Stimulated activated CD4-positive, alpha-beta T cell treated with anti-CD3 and anti-CD28 coated beads, Interleukin-4, amount 100 ng/mL, for 1 hour (primary cell): ENCODE results near the gene HIP1.
"Not testable (repeated sequence)": the region's sequence is repeated elsewhere in the genome, so short reads cannot be mapped to it uniquely, and the experiment has no call there.

Experiments
- DNase-seq: peaks from one replicate; pipeline ENCODE4 v3.0.0-alpha.2; 2020

HIP1 gene

DNA sequence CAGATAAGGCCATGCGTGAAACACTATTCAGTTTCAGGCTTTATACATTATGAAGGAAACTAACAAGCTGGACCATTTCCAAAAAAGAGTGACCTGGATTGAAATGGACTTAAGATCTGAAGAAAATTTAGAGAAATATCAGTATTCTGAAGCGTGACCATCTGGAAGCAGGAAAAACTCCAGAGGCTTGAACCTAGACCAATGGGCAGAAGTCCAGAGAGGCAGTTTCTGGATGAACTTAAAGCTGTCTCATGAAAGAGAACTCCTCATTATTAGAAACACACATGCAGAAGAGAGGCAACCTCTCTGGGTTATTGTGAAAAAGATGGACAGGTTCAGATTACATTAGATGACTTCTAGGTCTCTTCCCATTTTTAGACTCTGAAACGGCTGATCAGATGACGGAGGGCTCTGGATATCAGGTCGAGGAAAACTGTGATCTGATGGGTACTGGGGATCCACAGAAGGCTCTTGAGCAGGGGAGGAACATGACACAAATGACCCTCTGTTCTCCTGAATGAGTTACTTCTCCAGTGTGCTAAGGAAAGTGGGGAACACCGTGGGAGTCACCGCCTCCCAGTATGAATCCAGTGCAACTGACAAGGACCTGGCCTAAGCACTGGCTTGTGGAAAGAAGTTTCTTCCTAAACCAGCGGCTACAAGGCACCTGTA, 130.2 kb downstream of the HIP1 start:
- DNase-seq, result no peak

DNA sequence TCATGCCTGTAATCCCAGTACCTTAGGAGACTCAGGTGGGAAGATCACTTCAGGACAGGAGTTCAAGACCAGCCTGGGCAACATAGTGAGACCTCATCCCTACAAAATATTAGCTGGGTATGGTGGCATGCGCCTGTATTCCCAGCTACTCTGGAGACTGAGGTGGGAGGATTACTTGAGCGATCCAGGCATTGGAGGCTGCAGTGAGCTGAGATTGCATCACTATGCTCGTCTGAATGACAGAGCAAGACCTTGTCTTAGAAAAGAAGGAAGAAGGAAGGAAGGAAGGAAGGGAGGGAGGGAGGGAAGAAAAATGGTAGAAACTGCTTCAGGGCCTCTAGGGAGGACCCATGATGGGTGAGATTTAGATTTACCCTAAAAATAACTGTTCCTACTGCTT, 134.3 kb downstream of the HIP1 start:
- DNase-seq, result no peak

DNA sequence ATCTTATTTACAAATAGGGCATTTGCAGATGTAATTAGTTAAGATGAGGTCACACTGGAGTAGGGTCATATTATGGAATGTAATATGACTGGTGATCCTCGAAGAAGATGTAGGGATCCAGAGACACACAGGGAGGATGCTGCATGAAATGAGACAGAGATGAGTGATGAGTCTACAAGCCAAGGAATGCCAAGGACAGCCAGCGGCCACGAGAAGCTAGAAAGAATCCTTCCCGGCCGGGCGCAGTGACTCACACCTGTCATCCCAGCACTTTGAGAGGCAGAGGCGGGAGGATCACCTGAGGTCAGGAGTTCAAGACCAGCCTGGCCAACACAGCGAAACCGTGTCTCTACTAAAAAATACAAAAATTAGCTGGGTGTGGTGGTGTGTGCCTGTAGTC, 135.9 kb downstream of the HIP1 start:
- not testable (repeated sequence) for DNase-seq

DNA sequence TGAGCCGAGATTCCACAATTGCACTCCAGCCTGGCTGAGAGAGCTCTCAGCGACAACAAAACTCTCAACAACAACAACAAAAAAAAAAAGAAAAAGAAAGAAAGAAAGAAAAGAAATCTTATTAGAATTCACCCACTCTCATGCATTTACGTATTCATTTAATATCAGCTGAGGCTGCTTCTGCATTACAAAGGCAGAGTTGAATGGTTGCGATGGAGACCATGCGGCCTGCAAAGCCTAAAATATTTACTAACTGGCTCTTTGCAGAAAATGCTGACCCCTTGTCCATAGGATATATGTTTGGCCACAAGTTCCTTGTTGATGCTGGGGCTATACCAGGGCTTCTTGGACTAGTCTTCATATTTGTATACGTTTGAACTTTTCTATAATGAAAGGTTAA, 137.2 kb downstream of the HIP1 start:
- no peak for DNase-seq

DNA sequence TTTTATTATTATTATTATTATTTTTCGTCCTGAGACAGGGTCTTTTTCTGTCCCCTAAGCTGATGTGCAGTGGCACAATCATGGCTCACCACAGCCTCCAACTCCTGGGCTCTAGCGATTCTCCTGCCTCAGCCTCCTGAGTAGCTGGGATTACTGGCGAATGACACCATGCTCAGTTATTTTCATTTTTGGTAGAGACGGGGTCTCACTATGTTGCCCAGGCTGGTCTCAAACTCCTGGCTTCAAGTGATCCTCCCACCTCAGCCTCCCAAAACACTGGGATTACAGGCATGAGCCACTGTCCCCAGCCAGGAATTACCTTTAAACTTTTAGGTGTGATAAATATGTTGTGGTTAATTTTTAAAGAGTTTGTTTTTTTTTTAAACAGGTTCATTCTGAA, 138.0 kb downstream of the HIP1 start:
- DNase-seq, result not testable (repeated sequence)

DNA sequence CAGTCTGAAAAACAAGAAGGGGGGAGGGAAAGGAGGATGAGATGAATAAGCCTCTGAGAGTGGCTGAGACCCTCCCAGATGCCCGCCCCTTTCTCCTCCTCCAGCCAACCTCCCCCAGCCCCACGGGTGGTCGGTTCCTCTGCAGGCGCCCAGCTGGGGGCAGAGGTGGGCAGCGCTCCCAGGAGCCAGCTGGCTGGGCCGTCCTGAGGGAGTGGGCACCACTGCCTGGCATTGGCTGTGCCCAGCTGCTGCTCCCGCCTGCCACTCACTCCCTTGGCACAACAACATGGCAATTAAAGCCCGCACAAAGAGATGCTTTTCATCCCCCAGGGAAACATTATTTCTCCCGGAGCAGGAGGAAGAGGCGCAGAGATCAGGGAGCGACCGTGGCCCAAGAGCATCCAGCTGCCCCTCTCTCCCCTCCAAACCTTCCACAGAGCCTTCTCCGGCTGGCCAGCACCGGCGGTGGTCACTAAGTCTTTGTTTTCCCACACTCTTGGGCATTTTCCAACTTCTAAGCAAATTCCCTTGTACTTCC, 139.4 kb downstream of the HIP1 start:
- DNase-seq, result no peak

DNA sequence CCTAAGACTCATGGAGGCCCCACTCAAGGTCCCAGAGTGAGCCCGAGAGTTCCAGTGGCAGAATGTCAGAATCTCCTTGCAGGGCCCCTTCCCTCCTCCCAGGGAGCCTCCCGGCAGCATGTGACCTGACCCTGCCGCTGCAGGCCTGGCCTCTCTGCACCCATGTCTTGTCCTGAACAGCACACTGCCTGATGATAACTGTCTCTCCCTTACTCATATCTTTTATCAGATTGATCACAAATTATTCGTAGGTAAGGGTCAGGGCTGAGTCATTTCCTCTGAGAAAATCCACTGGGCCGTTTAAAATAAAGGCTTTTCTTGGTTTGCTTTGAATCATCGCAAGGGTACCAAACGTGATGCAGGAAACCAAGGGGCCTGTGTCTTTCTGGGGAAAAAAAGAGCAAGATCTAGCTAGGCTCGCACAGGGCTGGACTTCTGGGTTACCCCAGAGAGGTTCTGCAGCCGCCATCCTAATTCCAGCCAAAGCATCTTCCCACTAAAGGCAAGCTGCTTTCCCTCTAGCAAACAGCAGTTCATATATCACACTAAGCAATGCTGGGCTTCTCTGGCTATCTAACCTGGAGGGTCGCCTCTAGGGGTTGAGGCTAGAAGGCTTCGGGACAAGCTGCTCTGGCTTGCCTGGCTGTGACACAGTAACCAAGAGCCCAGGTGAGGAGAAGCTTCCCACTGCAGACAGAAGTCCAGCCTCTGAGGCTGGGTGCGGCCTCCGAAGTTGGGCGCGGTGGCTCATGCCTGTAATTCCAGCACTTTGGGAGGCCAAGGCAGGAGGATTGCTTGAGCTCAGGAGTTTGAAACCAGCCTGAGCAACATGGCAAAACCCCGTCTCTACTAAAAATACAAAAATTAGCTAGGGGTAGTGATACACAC, 141.8 kb downstream of the HIP1 start:
- DNase-seq, result no peak

DNA sequence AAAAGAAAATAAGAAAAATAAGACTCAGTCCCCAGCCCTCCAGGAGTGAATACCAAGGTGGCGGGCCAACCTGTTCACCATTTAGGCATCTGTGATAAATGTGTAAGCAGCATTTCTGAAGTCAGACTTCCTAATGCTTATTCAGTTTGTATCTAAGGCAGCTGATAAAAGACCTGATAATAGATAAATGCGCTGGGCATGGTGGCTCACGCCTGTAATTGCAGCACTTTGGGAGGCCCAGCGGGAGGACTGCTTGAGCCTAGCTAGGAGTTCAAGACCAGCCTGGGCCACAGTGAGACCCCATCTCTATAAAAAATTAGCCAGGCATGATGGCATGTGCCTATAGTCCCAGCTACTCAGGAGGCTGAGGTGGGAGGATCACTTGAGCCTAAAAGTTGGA, 143.0 kb downstream of the HIP1 start:
- DNase-seq, result no peak

DNA sequence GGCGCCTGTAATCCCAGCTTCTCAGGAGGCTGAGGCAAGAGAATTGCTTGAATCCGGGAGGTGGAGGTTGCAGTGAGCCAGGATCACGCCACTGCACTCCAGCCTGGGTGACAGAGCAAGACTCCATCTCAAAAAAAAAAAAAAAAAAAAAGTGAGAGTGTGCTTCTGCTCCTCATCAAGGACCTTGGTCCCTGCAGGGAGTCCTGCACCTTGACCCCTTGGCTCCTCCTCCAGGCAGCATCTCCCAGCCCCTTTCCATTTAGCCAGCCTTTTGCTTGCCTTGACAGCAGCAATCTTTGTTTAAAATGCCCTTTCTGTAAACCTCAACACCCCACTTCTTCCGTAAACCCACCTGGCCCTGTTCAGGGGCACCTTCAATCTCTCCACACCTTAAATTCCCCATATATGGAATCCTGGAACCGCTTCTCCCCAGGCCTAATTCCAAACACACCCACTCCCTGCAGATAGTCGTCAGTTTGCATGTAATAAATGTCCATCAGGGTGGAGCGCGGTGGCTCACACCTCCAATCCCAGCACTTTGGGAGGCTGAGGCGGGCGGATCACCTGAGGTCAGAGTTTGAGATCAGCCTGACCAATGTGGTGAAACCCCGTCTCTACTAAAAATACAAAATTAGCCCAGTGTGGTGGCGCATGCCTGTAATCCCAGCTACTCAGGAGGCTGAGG, 145.1 kb downstream of the HIP1 start:
- not testable (repeated sequence) for DNase-seq

DNA sequence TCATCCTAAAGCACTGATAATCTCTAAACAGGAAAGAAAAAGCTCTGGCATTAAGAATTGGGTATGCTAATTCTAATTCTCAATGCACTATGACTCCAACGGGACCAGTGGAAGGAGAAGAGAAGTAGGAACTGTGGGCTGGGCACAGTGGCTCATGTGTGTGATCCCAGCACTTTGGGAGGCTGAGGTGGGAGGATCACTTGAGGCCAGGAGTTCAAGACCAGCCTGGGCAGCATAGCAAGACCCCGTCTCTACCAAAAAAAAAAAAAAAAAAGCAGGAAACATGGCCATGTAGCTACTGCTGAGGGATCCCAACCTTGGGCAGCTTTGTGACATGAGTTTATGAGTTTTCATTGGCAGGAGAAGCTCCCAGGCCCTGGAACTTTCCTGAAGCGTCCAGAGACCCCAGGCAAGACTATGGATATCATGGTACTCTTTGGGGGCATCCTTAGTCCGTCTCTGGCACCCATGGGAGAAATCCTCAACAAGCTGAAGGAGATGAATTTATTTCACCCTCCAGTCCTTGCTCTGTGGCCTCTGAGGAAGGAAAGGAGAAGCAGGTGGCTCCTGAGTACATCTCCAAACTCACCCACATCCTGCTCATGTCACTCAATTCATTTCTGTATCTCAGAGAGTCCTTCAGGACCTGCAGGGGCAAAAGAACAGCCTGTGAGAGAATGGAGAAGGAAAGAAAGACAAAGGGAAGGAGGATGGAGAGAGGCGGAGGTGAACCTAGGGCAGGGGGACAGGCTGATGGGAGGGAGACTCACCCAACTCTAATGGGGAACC, 147.1 kb downstream of the HIP1 start:
- DNase-seq, result no peak

DNA sequence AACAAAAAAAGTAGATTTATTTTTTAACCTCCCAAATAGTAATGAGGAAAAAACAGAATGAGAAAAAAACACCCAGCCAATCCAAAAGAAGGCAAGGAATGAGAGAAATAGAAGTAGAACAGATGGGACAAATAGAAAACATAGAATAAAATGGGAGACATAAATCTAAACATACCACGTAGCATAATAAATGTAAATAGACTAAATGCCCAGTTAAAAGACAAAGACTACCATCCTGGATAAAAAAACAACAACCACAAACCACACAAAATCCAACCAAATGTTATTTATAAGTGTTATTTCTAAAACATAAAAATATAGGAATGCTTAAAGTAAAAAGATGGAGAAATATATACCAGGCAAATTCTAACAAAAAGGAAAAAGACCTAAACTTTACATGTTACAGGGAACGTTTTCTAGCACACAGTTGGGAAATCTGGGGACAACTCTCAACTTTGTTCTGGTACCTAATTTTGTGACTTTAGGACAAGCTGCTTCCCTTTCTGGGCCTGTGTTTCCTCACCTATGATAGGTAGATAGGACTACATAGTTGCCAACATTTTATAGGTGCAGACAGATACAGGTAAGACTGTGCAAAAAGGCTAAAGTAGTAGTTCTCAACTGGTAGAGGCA, 148.3 kb downstream of the HIP1 start:
- no peak for DNase-seq

DNA sequence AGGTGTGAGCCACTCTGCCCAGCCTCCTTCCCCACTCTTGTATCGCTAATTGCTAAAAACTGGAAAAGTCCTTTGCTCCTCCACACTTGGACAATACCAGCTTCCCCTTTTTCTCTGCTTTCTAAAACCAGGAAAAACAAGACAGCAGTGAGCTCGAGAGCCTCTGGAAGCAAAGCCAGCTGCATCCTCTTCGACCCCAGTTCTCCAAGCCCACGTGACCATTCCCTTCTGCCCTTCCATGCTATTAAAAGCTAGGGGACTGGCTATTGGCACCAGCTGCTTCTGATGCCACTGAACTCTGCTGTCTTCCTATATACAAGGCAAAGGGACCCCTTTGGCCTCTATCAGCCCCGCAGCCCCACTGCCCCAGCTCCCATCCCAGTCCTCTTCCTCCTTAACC, 154.4 kb downstream of the HIP1 start:
- no peak for DNase-seq

DNA sequence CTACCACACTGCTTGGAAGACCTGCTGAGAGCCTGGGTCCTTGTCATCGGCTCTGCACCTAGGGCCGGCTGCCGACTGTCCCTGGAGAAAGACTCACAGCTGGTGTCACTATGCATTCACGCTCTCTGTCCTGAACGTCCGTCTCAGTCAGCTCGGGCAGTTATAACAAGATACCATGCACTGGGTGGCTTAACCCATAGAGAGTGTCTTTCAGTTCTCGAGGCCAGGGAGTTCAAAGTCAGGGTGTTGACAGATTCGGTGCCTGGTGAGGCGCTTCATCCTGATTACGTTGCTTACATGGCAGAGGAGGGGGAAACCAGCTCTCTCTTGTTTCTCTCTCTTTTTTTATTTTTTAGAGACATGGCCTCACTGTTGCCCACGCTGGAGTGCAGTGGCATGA, 155.5 kb downstream of the HIP1 start:
- DNase-seq, result no peak

DNA sequence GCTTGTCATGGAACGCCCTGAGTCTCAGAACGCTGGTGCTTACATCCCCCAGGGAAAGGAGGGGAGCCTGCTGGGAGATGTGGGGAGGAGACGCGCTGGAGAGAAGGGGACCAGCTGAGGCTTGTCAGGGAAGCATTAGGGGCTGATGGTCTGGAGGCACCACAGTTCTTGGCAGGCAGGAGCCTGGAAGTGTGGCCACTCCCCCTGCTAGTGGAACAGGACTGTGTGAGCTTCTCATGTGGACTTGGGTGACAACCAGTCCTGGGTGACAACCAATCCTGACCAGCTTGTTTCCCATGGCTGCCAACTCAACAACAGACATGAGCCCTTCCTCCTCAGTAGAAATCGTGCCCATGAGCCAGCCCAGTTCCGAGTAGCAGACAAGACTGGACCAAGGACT, 158.8 kb downstream of the HIP1 start:
- no peak for DNase-seq

DNA sequence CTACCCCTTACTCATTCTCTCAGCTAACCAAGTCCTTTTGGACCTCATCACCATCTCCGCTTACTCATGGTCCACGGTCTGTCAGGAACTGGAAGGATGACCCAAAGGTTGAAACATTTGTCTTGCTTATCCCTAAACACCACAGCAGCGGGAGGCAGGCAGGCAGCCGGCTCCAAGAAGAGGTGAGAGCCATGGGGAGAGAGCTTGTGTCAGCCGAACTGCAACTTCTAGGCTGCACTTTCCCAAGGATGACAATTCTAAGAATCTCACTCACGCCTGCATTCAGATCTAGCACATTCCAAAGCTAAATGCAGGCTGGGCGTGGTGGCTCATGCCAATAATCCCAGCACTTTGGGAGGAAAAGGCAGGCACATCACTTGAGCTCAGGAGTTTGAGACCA, 160.7 kb downstream of the HIP1 start:
- DNase-seq, result no peak

DNA sequence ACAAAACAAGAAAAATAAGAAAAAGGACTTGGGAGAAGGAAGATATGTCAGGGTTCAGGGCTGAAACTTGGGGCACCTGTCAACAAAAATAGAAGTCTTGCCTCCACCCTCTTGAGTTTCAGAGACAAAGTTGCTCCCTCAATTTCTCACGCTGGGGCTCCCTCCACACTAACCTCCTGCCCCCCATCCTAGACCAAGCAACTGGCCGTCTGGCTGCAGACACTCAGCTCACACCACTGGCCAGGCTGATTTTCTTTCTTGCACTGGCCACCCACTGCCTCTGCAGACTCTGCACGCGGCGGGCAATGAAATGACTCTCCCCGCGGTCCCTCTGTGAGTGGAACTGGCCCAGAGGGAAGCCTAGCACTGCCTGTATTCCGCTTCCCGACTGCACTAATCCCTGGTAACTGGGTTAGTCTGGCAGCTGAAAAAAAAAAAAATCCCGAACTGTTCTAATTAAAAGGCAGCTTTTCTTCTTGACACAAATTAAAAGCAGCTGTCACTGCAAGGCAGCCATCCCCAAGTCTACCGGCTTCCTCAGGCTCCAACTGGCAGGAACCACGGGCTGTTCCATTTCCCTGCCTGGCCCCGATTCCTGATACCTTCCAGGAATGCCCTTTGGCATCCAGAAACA, 163.1 kb downstream of the HIP1 start:
- no peak for DNase-seq

DNA sequence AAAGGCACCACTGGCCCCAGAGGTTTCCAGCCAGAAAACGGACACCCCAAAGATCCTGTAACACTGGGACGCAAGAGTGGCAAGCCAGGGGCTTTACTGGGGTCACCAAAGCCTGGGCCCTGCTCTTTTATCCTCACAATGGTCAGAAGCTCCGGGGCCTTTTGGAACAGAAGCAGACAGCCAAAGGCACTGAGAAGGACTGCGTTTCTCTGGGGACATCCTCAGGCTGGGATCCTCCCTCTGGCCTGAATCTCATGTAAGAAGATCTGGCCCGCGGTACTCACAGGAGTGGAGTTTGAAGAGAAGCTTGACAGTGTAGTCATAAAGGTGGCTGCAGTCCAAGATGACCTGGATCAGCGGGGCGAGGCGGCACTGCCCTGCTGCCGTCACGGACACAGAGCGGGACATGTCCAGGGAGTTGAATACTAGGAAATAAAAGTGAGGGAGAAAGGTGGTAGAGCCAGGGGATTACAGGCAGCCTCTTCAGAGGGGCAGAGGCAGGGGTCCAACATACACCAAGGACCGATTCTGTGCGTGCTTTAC, 165.2 kb downstream of the HIP1 start:
- DNase-seq, result no peak

DNA sequence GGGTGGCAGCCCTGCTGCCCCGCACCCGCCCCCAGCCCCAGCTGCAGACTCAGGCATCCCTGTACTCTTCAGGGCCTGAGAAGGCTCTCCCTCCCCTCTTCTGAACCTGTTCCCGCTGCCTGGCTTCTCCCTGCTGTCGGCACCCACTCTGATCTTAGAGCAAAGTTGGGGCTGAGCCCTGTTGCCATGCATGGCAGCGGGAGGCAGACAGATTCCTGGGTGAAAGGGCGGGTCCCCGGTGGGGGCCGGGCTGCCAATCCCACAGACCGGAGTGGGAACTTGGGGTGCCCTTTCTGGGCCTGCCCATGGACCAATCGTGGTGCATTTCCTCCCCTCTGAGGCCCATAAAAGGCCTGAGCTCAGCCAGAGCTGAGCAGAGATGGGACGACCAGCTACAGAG, 165.9 kb downstream of the HIP1 start:
- DNase-seq, result no peak

DNA sequence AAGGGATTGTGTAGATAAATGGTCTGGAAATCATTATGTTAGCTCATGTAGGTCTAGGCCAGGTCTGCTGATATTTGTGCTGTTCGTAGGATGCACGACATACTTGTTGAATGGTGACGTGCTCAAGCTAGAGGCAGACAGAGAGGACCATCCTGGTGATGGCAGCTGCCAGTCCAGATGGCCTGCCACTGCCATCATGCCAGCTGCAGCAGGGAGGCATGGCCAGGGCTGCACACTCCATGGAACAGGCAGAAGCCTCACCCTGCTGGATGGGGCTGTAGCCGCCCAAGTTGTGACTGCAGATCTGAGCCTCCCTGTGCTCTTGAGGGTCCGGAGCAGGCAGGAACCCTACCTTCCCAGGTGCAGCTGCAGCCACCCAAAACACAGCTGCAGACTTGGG, 166.3 kb downstream of the HIP1 start:
- DNase-seq, result no peak

DNA sequence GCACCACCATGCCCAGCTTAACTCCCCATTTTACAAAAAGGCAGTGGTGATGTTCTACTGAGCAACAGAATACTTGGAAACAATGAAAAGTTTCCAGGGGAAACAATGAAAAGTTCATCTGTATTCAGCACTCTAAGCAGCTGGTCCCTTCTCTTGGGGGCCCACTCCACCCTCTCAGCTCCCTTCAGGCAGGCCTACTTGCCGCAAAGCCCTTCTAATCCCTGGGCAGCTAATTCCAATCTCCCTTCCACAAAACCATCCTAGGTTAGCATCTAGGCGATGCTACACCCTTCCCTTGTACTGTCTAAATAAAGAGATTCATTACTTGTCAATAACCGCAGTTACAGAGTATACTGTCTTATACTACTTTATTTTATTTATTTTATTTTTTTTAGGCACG, 167.5 kb downstream of the HIP1 start:
- DNase-seq, result no peak

DNA sequence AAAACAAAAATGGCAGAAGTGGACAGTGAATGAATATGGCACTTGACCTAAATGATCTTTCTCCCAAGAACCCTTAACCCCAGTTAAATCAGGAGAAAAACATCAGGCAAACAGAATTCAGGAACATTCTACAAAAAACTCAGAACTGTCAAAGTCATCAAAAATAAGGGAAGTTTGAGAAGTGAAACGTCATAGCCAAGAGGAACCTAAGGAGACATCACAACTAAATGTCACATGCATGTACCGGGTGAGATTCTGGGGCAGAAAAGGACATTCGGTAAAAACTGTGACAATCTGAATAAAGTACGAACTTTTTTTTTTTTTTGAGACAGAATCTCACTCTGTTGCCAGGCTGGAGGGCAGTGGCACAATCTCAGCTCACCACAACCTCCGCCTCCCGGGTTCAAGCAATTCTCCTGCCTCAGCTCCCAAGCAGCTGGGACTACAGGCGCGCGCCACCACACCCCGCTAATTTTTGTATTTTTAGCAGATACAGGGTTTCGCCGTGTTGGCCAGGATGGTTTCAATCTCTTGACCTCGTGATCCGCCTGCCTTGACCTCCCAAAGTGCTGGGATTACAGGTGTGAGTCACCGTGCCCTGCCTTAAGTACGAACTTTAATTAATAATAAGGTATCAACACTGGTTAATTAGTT, 169.0 kb downstream of the HIP1 start:
- DNase-seq, result not testable (repeated sequence)
